HCT116 (cell line): ENCODE data around the gene ITPR2. TPM values are rescaled to one million over a fixed set of nuclear protein-coding genes. Genes with fewer than 3 reads are reported as not detected.

Experiments
- ATAC-seq: fragments of 200-7000 bp; cut with Tn5 transposase; 2 replicates; pipeline ENCODE4 v1.9.1; 2020; ENCODE audit warnings: mild to moderate bottlenecking, moderate library complexity
- BruUV-seq: library from RNA; stranded (reverse); fragments of 400-500 nt; replicated peaks from 2 replicates; lab custom pipeline; 2021; lab: Mats Ljungman, UMichigan
- CTCF ChIA-PET: fragments of 300-600 bp; sonication (Branson Sonifier 250); formaldehyde crosslinking; loops from one replicate; lab custom pipeline; 2021; ENCODE audit warnings: antibody characterized with exemption; lab: Charles Lee
- POLR2A ChIA-PET: fragments of 300-600, 350-600 bp; sonication (Branson Sonifier 250); formaldehyde crosslinking; loops from one replicate; lab custom pipeline; 2021; ENCODE audit warnings: antibody characterized with exemption; lab: Charles Lee
- RAD21 ChIA-PET, 2 experiments: fragments of 300-600 bp; sonication (Branson Sonifier 250); formaldehyde crosslinking; loops; one replicate each; lab custom pipeline; 2023; ENCODE audit warnings: low total read pairs in 2 of 2; ENCODE audit not compliant: uncharacterized antibody in 2 of 2, unreplicated experiment in 2 of 2, low non-redundant PET in 1 of 2; lab: Charles Lee
- DNase-seq: peaks from one replicate; pipeline ENCODE4 v3.0.0-alpha.2; 2010; ENCODE audit warnings: low read depth, low spot score
- H2AFZ ChIP-seq: fragments of 200-600 bp; shearing (Covaris generic), sonication (generic); 2 replicates; pipeline ENCODE4 v1.6.1; 2017; ENCODE audit warnings: low read depth, mixed run types, mixed read lengths, antibody characterized with exemption, low read length; ENCODE audit not compliant: poor library complexity, severe bottlenecking
- H3K27ac ChIP-seq: 2 replicates; pipeline ENCODE4 v1.5.1; 2012; ENCODE audit warnings: low read depth, low read length
- H3K27me3 ChIP-seq: fragments of 200-600 bp; sonication (generic); 2 replicates; pipeline ENCODE4 v1.6.1; 2016; ENCODE audit warnings: mixed run types, low read length, mixed read lengths; ENCODE audit not compliant: insufficient read depth
- H3K36me3 ChIP-seq, 2 experiments: fragments of 200-500 bp in 1 of 2; fragments of 200-600 bp in 1 of 2; sonication (Bioruptor generic) in 1 of 2; sonication (generic) in 1 of 2; 2 replicates each; pipeline versions ENCODE4 v1.5.1 to v1.6.1; 2014 to 2016; ENCODE audit warnings: low read length in 2 of 2, inconsistent platforms in 1 of 2, mixed read lengths in 1 of 2, mixed run types in 1 of 2; ENCODE audit not compliant: insufficient read depth in 2 of 2, control insufficient read depth in 1 of 2
- H3K4me1 ChIP-seq, 2 experiments: fragments of 200-600 bp in 1 of 2; sonication (generic) in 1 of 2; 2 replicates each; pipeline versions ENCODE4 v1.5.1 to v1.6.1; 2012 to 2017; ENCODE audit warnings: low read length in 2 of 2, inconsistent platforms in 1 of 2, mild to moderate bottlenecking in 1 of 2, mixed read lengths in 1 of 2, mixed run types in 1 of 2, moderate library complexity in 1 of 2; ENCODE audit not compliant: insufficient read depth in 2 of 2, control insufficient read depth in 1 of 2
- H3K4me2 ChIP-seq: fragments of 200-600 bp; sonication (generic); 2 replicates; pipeline ENCODE4 v1.6.1; 2017; ENCODE audit warnings: mixed run types, low read length, mixed read lengths
- H3K4me3 ChIP-seq, 2 experiments: fragments of 200-600 bp in 1 of 2; sonication (generic) in 1 of 2; replicated peaks in 1 of 2; 2 replicates each; pipeline ENCODE4 v1.5.1; 2011 to 2016; ENCODE audit warnings: low read length in 2 of 2, control low read depth in 1 of 2, low read depth in 1 of 2, mild to moderate bottlenecking in 1 of 2, mixed read lengths in 1 of 2, mixed run types in 1 of 2
- H3K79me2 ChIP-seq: fragments of 200-600 bp; sonication (generic); 2 replicates; pipeline ENCODE4 v1.6.1; 2017; ENCODE audit warnings: mild to moderate bottlenecking, mixed run types, low read length, moderate library complexity, mixed read lengths; ENCODE audit not compliant: insufficient read depth
- H3K9ac ChIP-seq: fragments of 200-600 bp; sonication (generic); 2 replicates; pipeline ENCODE4 v1.6.1; 2016; ENCODE audit warnings: low read length, mixed read lengths
- H3K9me2 ChIP-seq: fragments of 200-600 bp; sonication (generic), shearing (Covaris generic); 2 replicates; pipeline ENCODE4 v1.6.1; 2017; ENCODE audit warnings: mixed run types, mild to moderate bottlenecking, moderate library complexity; ENCODE audit not compliant: insufficient read depth
- H3K9me3 ChIP-seq, 2 experiments: fragments of 200-500 bp in 1 of 2; fragments of 200-600 bp in 1 of 2; sonication (Bioruptor generic) in 1 of 2; sonication (generic) in 1 of 2; 2 replicates each; pipeline ENCODE4 v1.6.1; 2014 to 2017; ENCODE audit warnings: low read length in 2 of 2, mixed read lengths in 2 of 2, inconsistent platforms in 1 of 2, low read depth in 1 of 2, mild to moderate bottlenecking in 1 of 2, mixed run types in 1 of 2, moderate library complexity in 1 of 2; ENCODE audit not compliant: control insufficient read depth in 1 of 2, insufficient read depth in 1 of 2
- H4K20me1 ChIP-seq: fragments of 200-600 bp; sonication (generic), shearing (Covaris generic); 2 replicates; pipeline ENCODE4 v1.6.1; 2017; ENCODE audit warnings: mixed run types, mild to moderate bottlenecking, moderate library complexity; ENCODE audit not compliant: insufficient read depth
- CTCF ChIP-seq, 3 experiments: fragments of 200-600 bp in 1 of 3; sonication (generic) in 1 of 3; IDR thresholded peaks in 2 of 3; conservative IDR thresholded peaks in 1 of 3; 2 replicates each; pipeline ENCODE4 v1.5.1; 2012 to 2017; ENCODE audit warnings: low read depth in 2 of 3, low read length in 2 of 3, antibody characterized with exemption in 1 of 3, borderline replicate concordance in 1 of 3, control low read depth in 1 of 3, mild to moderate bottlenecking in 1 of 3, mixed read lengths in 1 of 3, mixed run types in 1 of 3, moderate library complexity in 1 of 3; ENCODE audit not compliant: insufficient read depth in 1 of 3
- EGR1 ChIP-seq: IDR thresholded peaks from 2 replicates; pipeline ENCODE4 v1.6.1; 2012; ENCODE audit warnings: low read depth
- ELF1 ChIP-seq: IDR thresholded peaks from 2 replicates; pipeline ENCODE4 v1.6.1; 2012; ENCODE audit warnings: low read depth, borderline replicate concordance
- EZH2phosphoT487 ChIP-seq: fragments of 200-600 bp; IDR thresholded peaks from 2 replicates; pipeline ENCODE4 v1.6.1; 2018; ENCODE audit warnings: antibody characterized with exemption, borderline replicate concordance
- POLR2A ChIP-seq: IDR thresholded peaks from 2 replicates; pipeline ENCODE4 v1.7.0; 2011; ENCODE audit warnings: borderline replicate concordance; ENCODE audit not compliant: insufficient read depth, insufficient read length; ENCODE audit errors: extremely low read depth
- SRF ChIP-seq: IDR thresholded peaks from 2 replicates; pipeline ENCODE4 v1.6.1; 2012; ENCODE audit warnings: low read depth
- intact Hi-C: fragments of 100-400 bp; cut with micrococcal nuclease; formaldehyde crosslinking; loops from 2 replicates; pipeline ENCODE4 v1.10.0; 2022
- total RNA-seq: library from RNA; stranded (reverse); gene quantifications from one replicate; pipeline ENCODE4 v1.2.1, GENCODE V29; 2021; ENCODE audit not compliant: unreplicated experiment
- TF ChIP-seq, protein P1 (sequence below): IDR thresholded peaks from 2 replicates; pipeline ENCODE4 v1.6.1; 2012; ENCODE audit warnings: low read depth

ITPR2 gene
- total RNA-seq, 1 experiment from 2014 or later = 6.5 TPM

GRCh38 chr12:26700430-26700829 is 132.6 kb downstream of the ITPR2 start:
- Histone ChIP-seq H3K4me1 (no peaks in the 10 kb centered on the region), H3K9me3 (no peaks in the 10 kb centered on the region), H3K4me2 (no peak overlapping the region), H3K27ac (no peak overlapping the region), H2AFZ (no peak overlapping the region), H3K9ac (no peak overlapping the region), H4K20me1 (no peaks in the 10 kb centered on the region), H3K27me3 (no peaks in the 10 kb centered on the region), H3K36me3 (no peaks in the 10 kb centered on the region), H3K79me2 (no peaks in the 10 kb centered on the region), H3K4me3 (no peak overlapping the region), H3K9me2 (no peaks in the 10 kb centered on the region)
- TF ChIP-seq EZH2phosphoT487 (no peak), ELF1 (no peak), POLR2A (no peak), SRF (no peak), CTCF (IDR thresholded peaks at IDR 0.05 in 2 of 3, conservative IDR thresholded peaks at IDR 0.05 in 1 of 3; ENCODE audit: borderline replicate concordance in 1 of 3, insufficient read depth in 1 of 3, low read depth in 2 of 3, low read length in 2 of 3) (no peak), EGR1 (no peak)
- TF ChIP-seq, protein P1, sequence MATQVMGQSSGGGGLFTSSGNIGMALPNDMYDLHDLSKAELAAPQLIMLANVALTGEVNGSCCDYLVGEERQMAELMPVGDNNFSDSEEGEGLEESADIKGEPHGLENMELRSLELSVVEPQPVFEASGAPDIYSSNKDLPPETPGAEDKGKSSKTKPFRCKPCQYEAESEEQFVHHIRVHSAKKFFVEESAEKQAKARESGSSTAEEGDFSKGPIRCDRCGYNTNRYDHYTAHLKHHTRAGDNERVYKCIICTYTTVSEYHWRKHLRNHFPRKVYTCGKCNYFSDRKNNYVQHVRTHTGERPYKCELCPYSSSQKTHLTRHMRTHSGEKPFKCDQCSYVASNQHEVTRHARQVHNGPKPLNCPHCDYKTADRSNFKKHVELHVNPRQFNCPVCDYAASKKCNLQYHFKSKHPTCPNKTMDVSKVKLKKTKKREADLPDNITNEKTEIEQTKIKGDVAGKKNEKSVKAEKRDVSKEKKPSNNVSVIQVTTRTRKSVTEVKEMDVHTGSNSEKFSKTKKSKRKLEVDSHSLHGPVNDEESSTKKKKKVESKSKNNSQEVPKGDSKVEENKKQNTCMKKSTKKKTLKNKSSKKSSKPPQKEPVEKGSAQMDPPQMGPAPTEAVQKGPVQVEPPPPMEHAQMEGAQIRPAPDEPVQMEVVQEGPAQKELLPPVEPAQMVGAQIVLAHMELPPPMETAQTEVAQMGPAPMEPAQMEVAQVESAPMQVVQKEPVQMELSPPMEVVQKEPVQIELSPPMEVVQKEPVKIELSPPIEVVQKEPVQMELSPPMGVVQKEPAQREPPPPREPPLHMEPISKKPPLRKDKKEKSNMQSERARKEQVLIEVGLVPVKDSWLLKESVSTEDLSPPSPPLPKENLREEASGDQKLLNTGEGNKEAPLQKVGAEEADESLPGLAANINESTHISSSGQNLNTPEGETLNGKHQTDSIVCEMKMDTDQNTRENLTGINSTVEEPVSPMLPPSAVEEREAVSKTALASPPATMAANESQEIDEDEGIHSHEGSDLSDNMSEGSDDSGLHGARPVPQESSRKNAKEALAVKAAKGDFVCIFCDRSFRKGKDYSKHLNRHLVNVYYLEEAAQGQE = no peak
- ATAC-seq = no peak
- ChIA-PET CTCF (interaction anchor here (1.5 kb wide), 1 partner anchor 642 kb away, joined by 7 read pairs; no protein-coding TSS in a partner anchor), RAD21 (no interaction called here), POLR2A (no interaction called here)
- no peak for DNase-seq
- no TSS peak for BruUV-seq
- intact Hi-C loops = loop anchor here (2.0 to 5.0 kb wide), 4 partner anchors 68 to 604 kb away; no protein-coding TSS in a partner anchor
